BLaER1 treated with 17β-estradiol and CSF1 and Interleukin-3, amounts not matched to agents 10 nM and 100 nM (cell line): ENCODE results near the gene BUB1.

Experiments used
- H3K27ac ChIP-seq, 11 experiments: shearing (Covaris generic); formaldehyde crosslinking; 2 replicates each; pipeline ENCODE4 v1.8.1; 2022
- H3K27me3 ChIP-seq, 11 experiments: shearing (Covaris generic); formaldehyde crosslinking; 2 replicates each; pipeline ENCODE4 v1.8.1; 2022
- H3K36me3 ChIP-seq, 11 experiments: shearing (Covaris generic); formaldehyde crosslinking; 2 replicates each; pipeline ENCODE4 v1.8.1; 2022
- H3K4me1 ChIP-seq, 10 experiments: shearing (Covaris generic); formaldehyde crosslinking; 2 replicates each; pipeline ENCODE4 v1.8.1; 2022
- H3K4me2 ChIP-seq, 11 experiments: shearing (Covaris generic); formaldehyde crosslinking; 2 replicates each; pipeline ENCODE4 v1.8.1; 2022
- H3K4me3 ChIP-seq, 10 experiments: shearing (Covaris generic); formaldehyde crosslinking; 2 replicates each; pipeline ENCODE4 v1.8.1; 2022
- H3K9ac ChIP-seq, 11 experiments: shearing (Covaris generic); formaldehyde crosslinking; 2 replicates each; pipeline ENCODE4 v1.8.1; 2022
- H3K9me3 ChIP-seq, 11 experiments: shearing (Covaris generic); formaldehyde crosslinking; replicated peaks in 1 of 11; 2 replicates each; pipeline ENCODE4 v1.8.1; 2022
- H4K20me1 ChIP-seq, 11 experiments: shearing (Covaris generic); formaldehyde crosslinking; 2 replicates each; pipeline ENCODE4 v1.8.1; 2022
- Cebpa-rat ChIP-seq, 11 experiments: shearing (Covaris generic); IDR thresholded peaks; 2 replicates each; pipeline ENCODE4 v1.8.1; 2022

BUB1 gene

DNA sequence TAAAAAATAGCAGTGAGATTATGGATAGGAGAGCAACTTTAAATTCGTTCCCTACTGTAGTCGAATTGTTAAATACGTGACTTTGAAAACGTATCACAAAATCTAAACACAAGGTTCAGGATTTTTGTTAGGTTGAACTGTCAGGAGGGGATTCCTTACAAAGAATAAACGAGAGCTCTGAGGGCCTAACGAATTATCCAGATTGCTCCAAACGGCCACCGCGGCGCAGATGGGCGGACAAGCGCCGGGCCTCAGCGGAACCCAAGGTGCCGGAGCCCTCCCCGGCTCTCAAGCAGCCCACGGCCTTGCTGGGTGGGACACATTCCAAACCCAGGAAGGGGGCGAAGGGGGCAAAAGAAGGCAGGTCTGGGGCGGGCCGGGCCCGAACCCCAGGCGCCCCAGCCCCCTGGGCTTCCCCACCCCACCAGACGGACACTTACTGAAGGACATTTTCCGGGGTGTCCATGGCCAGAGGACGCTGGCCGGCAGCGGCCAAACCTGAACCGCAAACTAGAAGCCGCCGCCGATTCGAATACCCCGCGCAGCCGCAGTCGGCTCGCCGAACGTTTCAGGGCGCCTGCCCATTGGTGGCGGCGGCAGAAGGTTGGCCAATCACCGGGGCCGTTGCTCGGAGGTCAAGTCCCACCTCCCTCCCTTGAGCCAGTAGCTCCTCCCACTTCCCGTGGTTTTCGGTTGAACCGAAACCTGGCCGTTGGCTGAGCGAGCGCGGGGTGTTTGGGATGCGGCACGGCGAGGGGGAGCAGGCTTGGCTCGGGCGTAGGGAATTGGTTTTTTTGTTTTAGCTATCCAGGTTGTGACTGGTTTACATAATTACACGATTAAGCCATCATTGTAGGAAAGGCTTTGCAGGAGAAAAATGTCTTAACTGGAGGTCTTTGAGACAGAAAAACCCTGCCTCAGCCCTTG is at the start of gene BUB1:
Gene BUB1 (minus strand): TSS at position 534 of the 927 bp plus-strand sequence. CDS start 68 bp downstream, at position 466.
- Histone ChIP-seq H3K9me3 (0 out of 22 replicates have a peak, but pooled peaks cover 0 to 6% (median 0%) of the 10 kb centered on the region in 11 experiments), H3K9ac (peak within 1 kb of the TSS; percentile 79 to 93 (median 89)), H3K36me3 (peaks cover 0 to 26% (median 15%) of the 10 kb centered on the region in 11 experiments; a peak in 19 of 22 replicates), H4K20me1 (peaks cover 0 to 26% (median 12%) of the 10 kb centered on the region in 11 experiments; a peak in 13 of 22 replicates), H3K4me3 (peak within 1 kb of the TSS; percentile 67 to 90 (median 80)), H3K4me2 (peak within 1 kb of the TSS; percentile 76 to 99 (median 94)), H3K27ac (peak within 1 kb of the TSS; percentile 56 to 96 (median 90)), H3K4me1 (peaks cover 42 to 52% (median 49%) of the 10 kb centered on the region in 10 experiments), H3K27me3 (no peaks in the 10 kb centered on the region)
- no peak for TF ChIP-seq Cebpa-rat (IDR thresholded peaks at IDR 0.05)

DNA sequence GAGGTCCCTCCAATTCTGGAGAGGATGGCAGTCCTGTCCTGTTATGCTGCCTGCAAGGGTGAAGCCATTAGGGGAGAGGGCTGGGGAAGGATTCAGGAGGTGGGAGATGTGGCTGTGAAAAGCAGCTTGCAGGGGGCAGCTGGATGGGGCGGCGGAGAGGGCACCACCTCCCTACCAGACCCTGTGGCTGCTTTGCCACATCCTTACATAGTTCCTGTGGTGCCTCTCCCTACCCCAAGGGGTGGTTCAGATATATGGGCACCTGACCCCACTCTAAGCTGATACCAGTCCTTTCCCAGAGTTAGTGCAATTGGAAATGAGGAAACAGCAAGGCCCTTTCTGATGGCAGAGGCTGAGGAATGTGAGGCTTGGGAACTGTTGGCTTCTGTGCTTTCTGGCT is 48.4 kb upstream of the BUB1 start:
- peaks cover 0 to 7% (median 0%) of the 10 kb centered on the region in 11 experiments; a peak in 6 of 22 replicates for H3K9me3 ChIP-seq
- peaks cover 4 to 18% (median 10%) of the 10 kb centered on the region in 11 experiments for H3K27me3 ChIP-seq
- no peak overlapping the region for H3K4me3 ChIP-seq
- TF ChIP-seq Cebpa-rat (IDR thresholded peaks at IDR 0.05) = no peak
- no peak overlapping the region for H3K27ac ChIP-seq
- no peaks in the 10 kb centered on the region for H3K36me3 ChIP-seq
- peaks cover 0 to 34% (median 12%) of the 10 kb centered on the region in 10 experiments; a peak in 14 of 20 replicates for H3K4me1 ChIP-seq
- no peaks in the 10 kb centered on the region for H4K20me1 ChIP-seq
- peak overlapping the region in 6 of 11 experiments; percentile 11 to 49 (median 16); a peak in 6 of 22 replicates for H3K4me2 ChIP-seq
- H3K9ac ChIP-seq = no peak overlapping the region

GRCh38 chr2:110725859-110726258 is 48.0 kb upstream of the BUB1 start:
- H3K4me3 ChIP-seq = no peak overlapping the region
- no peak overlapping the region for H3K27ac ChIP-seq
- no peak for TF ChIP-seq Cebpa-rat (IDR thresholded peaks at IDR 0.05)
- H3K27me3 ChIP-seq = peaks cover 0 to 14% (median 6%) of the 10 kb centered on the region in 11 experiments; a peak in 16 of 22 replicates
- no peak overlapping the region for H3K9ac ChIP-seq
- H3K36me3 ChIP-seq = no peaks in the 10 kb centered on the region
- H4K20me1 ChIP-seq = no peaks in the 10 kb centered on the region
- peaks cover 0 to 7% (median 0%) of the 10 kb centered on the region in 11 experiments; a peak in 3 of 22 replicates for H3K9me3 ChIP-seq
- H3K4me1 ChIP-seq = peaks cover 0 to 30% (median 8%) of the 10 kb centered on the region in 10 experiments; a peak in 14 of 20 replicates
- peak overlapping the region in 6 of 11 experiments; percentile 11 to 49 (median 16); a peak in 6 of 22 replicates for H3K4me2 ChIP-seq

GRCh38 chr2:110725370-110725769 is 47.5 kb upstream of the BUB1 start:
- H4K20me1 ChIP-seq = no peaks in the 10 kb centered on the region
- H3K36me3 ChIP-seq = no peaks in the 10 kb centered on the region
- peaks cover 0 to 7% (median 0%) of the 10 kb centered on the region in 11 experiments; a peak in 3 of 22 replicates for H3K9me3 ChIP-seq
- no peak overlapping the region for H3K27ac ChIP-seq
- peaks cover 0 to 9% (median 1%) of the 10 kb centered on the region in 11 experiments; a peak in 6 of 22 replicates for H3K27me3 ChIP-seq
- H3K4me2 ChIP-seq = no peak overlapping the region
- peaks cover 0 to 25% (median 3%) of the 10 kb centered on the region in 10 experiments; a peak in 14 of 20 replicates for H3K4me1 ChIP-seq
- no peak overlapping the region for H3K9ac ChIP-seq
- no peak for TF ChIP-seq Cebpa-rat (IDR thresholded peaks at IDR 0.05)
- H3K4me3 ChIP-seq = no peak overlapping the region

GRCh38 chr2:110724820-110725219 is 47.0 kb upstream of the BUB1 start:
- Histone ChIP-seq H4K20me1 (no peaks in the 10 kb centered on the region), H3K9me3 (peaks cover 0 to 7% (median 0%) of the 10 kb centered on the region in 11 experiments; a peak in 3 of 22 replicates), H3K4me3 (no peak overlapping the region), H3K36me3 (no peaks in the 10 kb centered on the region), H3K4me1 (peaks cover 0 to 20% (median 2%) of the 10 kb centered on the region in 10 experiments; a peak in 9 of 20 replicates), H3K27ac (no peak overlapping the region), H3K9ac (no peak overlapping the region), H3K4me2 (no peak overlapping the region), H3K27me3 (peaks cover 0 to 5% (median 0%) of the 10 kb centered on the region in 11 experiments; a peak in 2 of 22 replicates)
- no peak for TF ChIP-seq Cebpa-rat (IDR thresholded peaks at IDR 0.05)

DNA sequence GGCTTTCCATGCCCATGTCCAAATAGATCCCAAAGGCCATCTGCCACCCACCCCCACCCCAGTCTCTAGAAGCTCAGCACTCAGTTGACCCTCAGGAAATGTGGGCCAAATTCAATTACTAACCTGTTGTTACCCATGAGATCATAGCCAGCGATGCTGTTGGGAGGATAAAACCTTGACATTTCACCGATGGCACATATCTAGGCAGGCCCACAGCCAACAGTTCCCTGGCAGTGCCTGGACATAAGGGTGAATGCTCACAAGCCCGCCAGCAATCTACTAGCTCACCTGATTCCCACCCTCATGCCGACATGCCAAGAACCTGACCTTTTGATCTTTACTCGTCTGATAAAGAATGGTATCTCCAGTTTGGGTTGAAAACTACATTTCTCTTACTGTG is 42.7 kb upstream of the BUB1 start:
- Histone ChIP-seq H3K36me3 (no peaks in the 10 kb centered on the region), H4K20me1 (no peaks in the 10 kb centered on the region), H3K9ac (no peak overlapping the region), H3K4me1 (peaks cover 0 to 17% (median 6%) of the 10 kb centered on the region in 10 experiments; a peak in 7 of 20 replicates), H3K4me2 (no peak overlapping the region), H3K4me3 (no peak overlapping the region), H3K27ac (no peak overlapping the region), H3K27me3 (no peaks in the 10 kb centered on the region), H3K9me3 (no peaks in the 10 kb centered on the region)
- TF ChIP-seq Cebpa-rat (IDR thresholded peaks at IDR 0.05) = no peak

DNA sequence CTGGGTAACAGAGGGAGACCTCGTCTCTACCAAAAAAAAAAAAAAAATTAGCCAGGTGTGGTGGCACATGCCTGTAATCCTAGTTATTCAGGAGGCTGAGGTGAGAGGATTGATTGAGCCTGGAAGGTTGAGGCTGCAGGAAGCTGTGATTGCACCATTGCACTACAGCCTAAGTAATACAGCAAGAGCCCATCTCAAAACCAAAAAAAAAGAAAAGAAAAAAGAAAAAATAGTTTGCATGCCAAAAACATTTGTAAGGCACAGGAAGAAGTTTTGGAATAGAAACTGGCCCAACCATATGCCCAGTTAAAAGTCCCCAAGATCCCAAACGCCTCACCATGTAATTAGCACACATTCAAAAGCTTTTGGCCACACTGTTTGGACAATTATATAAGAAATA is 41.1 kb upstream of the BUB1 start:
- no peaks in the 10 kb centered on the region for H3K27me3 ChIP-seq
- TF ChIP-seq Cebpa-rat (IDR thresholded peaks at IDR 0.05) = no peak
- no peak overlapping the region for H3K9ac ChIP-seq
- no peak overlapping the region for H3K4me2 ChIP-seq
- no peaks in the 10 kb centered on the region for H3K9me3 ChIP-seq
- H3K27ac ChIP-seq = no peak overlapping the region
- H4K20me1 ChIP-seq = no peaks in the 10 kb centered on the region
- H3K4me1 ChIP-seq = peaks cover 0 to 12% (median 5%) of the 10 kb centered on the region in 10 experiments; a peak in 7 of 20 replicates
- no peak overlapping the region for H3K4me3 ChIP-seq
- no peaks in the 10 kb centered on the region for H3K36me3 ChIP-seq

DNA sequence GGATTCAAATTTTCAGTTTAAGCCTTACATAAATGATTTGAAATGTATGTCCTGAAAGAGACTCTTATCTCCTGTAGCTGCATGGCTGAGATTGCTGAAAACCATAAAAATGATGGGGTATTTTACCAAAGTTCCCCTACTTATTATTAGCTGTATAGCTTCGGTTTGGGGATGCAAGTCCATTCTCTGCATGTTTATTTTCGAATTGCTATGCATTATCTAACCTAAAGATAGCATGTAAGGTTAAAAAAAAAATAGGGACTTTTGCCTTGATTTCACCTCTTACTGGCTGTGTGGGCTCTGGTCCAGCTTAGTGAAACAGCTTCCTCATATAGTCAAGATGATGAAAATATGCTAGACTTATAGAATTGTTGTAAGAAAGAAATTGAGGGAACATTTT is 40.5 kb upstream of the BUB1 start:
- no peaks in the 10 kb centered on the region for H3K27me3 ChIP-seq
- no peak for TF ChIP-seq Cebpa-rat (IDR thresholded peaks at IDR 0.05)

GRCh38 chr2:110717734-110718133 is 39.9 kb upstream of the BUB1 start:
- no peak overlapping the region for H3K9ac ChIP-seq
- H3K27ac ChIP-seq = no peak overlapping the region
- peaks cover 0 to 12% (median 5%) of the 10 kb centered on the region in 10 experiments; a peak in 7 of 20 replicates for H3K4me1 ChIP-seq
- H3K27me3 ChIP-seq = no peaks in the 10 kb centered on the region
- H3K9me3 ChIP-seq = no peaks in the 10 kb centered on the region
- H3K4me2 ChIP-seq = peak overlapping the region in 6 of 11 experiments; percentile 0 to 47 (median 30); a peak in 8 of 22 replicates
- no peak overlapping the region for H3K4me3 ChIP-seq
- TF ChIP-seq Cebpa-rat (IDR thresholded peaks at IDR 0.05) = no peak
- no peaks in the 10 kb centered on the region for H4K20me1 ChIP-seq
- no peaks in the 10 kb centered on the region for H3K36me3 ChIP-seq

More for the DNA sequence above, 40.5 kb upstream of the BUB1 start:
- H3K4me1 ChIP-seq = peaks cover 0 to 12% (median 5%) of the 10 kb centered on the region in 10 experiments; a peak in 7 of 20 replicates
- no peaks in the 10 kb centered on the region for H3K36me3 ChIP-seq
- H3K9ac ChIP-seq = no peak overlapping the region
- no peaks in the 10 kb centered on the region for H4K20me1 ChIP-seq
- H3K9me3 ChIP-seq = no peaks in the 10 kb centered on the region
- no peak overlapping the region for H3K27ac ChIP-seq
- no peak overlapping the region for H3K4me3 ChIP-seq
- H3K4me2 ChIP-seq = no peak overlapping the region
